Colonic mucosa (tissue), 4 donors: ENCODE results near the gene RPTOR. TPM values are rescaled to one million over a fixed set of nuclear protein-coding genes. Genes with fewer than 3 reads are reported as not detected.

Source experiments
- DNase-seq: peaks from one replicate; pipeline ENCODE4 v3.0.0-alpha.2; 2020
- H3K27ac ChIP-seq: fragments of 200-600 bp; one replicate; pipeline ENCODE4 v1.8.0; 2021
- H3K27me3 ChIP-seq: fragments of 200-600 bp; one replicate; pipeline ENCODE4 v1.8.0; 2021
- H3K36me3 ChIP-seq: fragments of 200-600 bp; one replicate; pipeline ENCODE4 v1.8.0; 2021
- H3K4me1 ChIP-seq: fragments of 200-600 bp; one replicate; pipeline ENCODE4 v1.8.0; 2021; ENCODE audit warnings: mild to moderate bottlenecking
- H3K4me3 ChIP-seq: fragments of 200-600 bp; one replicate; pipeline ENCODE4 v1.8.0; 2021
- H3K9ac ChIP-seq, 2 donors: one replicate each; pipeline ENCODE4 v1.7.0; 2013; ENCODE audit warnings: control low read depth in 2 of 2, low read depth in 2 of 2, low read length in 2 of 2
- H3K9me3 ChIP-seq: fragments of 200-600 bp; one replicate; pipeline ENCODE4 v1.8.0; 2021
- intact Hi-C: fragments of 100-400 bp; cut with DNase I; formaldehyde crosslinking; loops from one replicate; pipeline ENCODE4 v1.14.1; 2022
- total RNA-seq, 2 donors: library from RNA; stranded (reverse); fragmentation: NEBNext Ultra II Directional in 1 of 2; extraction: Animal tissue kit (Norgen Biotek cat#: 25700) in 1 of 2; gene quantifications; one replicate each; pipeline ENCODE4 v1.2.1, GENCODE V29; 2021
- TF ChIP-seq, protein P1 (sequence below): fragments of 200-600 bp; IDR thresholded peaks from one replicate; pipeline ENCODE4 v1.8.0; 2022; ENCODE audit warnings: antibody characterized with exemption, mild to moderate bottlenecking
- donor health status: healthy.
- donor health status: DM: no; HTN: no; CAD: no.
- donor health status: DM: no; HTN: no; CAD: no.

The RPTOR gene
- total RNA-seq, 2 donors from 2014 or later: 21.2 to 39.6 TPM

DNA sequence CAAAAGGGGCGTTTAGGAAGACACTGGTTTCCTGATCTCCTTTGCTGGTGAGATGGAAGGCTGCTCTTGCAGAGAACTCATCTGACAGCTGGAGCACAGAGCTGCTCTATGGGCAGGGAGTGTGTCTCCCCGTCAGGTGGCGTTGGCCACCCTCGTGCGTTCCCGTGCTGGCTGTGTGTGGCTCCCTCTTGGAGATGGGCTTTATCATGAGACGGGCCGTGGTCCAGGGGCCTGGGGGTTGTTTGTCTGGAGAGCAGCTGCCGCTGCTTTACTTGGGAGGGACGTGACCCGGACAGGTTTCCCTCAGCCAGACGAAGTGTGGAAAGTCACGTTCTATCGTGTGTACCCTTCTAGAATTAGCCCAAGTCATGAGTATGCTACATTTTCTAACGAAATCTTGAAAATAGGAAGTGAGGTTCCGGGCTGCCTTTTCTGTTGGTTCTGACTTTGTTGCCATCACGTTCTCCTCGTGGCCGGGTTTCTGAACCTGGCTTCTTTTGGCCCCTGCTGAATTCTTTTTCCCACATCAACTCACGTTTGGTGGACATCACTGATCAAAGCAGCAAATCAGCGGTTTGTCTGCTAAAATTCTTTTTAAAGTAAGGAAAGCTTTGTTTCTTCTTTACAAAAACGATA is 341.4 kb downstream of the RPTOR start:
- H3K27me3 ChIP-seq: no peaks in the 10 kb centered on the region
- H3K9me3 ChIP-seq: no peaks in the 10 kb centered on the region
- intact Hi-C loops: no loop called here
- DNase-seq: no peak
- H3K4me3 ChIP-seq: no peak overlapping the region
- TF ChIP-seq, protein P1, sequence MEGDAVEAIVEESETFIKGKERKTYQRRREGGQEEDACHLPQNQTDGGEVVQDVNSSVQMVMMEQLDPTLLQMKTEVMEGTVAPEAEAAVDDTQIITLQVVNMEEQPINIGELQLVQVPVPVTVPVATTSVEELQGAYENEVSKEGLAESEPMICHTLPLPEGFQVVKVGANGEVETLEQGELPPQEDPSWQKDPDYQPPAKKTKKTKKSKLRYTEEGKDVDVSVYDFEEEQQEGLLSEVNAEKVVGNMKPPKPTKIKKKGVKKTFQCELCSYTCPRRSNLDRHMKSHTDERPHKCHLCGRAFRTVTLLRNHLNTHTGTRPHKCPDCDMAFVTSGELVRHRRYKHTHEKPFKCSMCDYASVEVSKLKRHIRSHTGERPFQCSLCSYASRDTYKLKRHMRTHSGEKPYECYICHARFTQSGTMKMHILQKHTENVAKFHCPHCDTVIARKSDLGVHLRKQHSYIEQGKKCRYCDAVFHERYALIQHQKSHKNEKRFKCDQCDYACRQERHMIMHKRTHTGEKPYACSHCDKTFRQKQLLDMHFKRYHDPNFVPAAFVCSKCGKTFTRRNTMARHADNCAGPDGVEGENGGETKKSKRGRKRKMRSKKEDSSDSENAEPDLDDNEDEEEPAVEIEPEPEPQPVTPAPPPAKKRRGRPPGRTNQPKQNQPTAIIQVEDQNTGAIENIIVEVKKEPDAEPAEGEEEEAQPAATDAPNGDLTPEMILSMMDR: no peak
- H3K9ac ChIP-seq: no peak overlapping the region
- H3K27ac ChIP-seq: no peak overlapping the region
- H3K4me1 ChIP-seq: no peaks in the 10 kb centered on the region
- H3K36me3 ChIP-seq: peaks cover 6% of the 10 kb centered on the region

DNA sequence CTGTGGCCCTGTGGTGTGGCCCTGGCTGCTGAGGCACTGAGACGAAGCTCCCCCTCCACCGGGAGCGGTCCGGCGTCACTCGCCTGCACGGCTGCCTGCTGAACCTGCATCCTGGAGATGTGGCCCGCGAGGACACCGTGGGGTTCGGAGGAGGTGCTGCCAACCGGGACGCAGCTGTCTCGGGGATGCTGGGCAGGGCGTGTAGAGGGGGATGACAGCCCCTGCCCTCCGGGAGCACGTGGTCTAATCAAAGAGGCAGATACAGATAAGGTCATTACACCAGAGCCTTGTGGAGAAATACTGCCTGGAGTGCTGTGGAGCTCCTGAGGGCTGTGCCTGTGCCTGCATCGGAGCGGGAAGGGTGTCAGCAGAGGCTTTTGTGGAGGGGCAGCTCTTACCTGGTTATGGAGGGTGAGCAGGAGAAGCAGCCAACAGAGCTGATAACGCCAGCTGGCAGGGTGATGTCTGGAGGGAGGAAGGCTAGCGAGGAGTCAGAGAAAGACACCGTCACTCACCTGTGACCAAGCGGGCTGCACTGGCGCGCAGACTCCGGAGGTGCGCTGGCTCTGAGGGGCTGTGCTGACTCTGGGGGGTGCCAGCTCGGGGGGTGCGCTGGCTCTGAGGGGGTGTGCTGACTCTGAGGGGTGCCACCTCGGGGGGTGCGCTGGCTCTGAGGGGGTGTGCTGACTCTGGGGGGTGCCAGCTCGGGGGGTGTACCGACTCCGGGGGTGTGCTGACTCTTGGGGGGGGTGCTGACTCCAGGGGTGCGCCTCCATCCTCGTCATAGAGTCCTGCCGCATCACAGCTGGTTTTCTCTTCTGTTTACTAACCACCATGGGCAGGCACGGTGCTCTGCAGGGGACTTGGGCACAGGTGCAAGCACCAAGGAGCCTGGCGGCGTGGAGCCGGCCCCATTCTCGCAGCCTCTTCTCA is 342.3 kb downstream of the RPTOR start:
- no peaks in the 10 kb centered on the region for H3K9me3 ChIP-seq
- intact Hi-C loops: no loop called here
- DNase-seq: no peak
- no peaks in the 10 kb centered on the region for H3K4me1 ChIP-seq
- no peak overlapping the region for H3K27ac ChIP-seq
- H3K36me3 ChIP-seq: peaks cover 6% of the 10 kb centered on the region
- H3K4me3 ChIP-seq: no peak overlapping the region
- H3K27me3 ChIP-seq: no peaks in the 10 kb centered on the region
- TF ChIP-seq, protein P1: no peak
- H3K9ac ChIP-seq: no peak overlapping the region

- peaks cover 6% of the 10 kb centered on the region for H3K36me3 ChIP-seq
- TF ChIP-seq, protein P1: no peak
- no peak overlapping the region for H3K27ac ChIP-seq
- no peak overlapping the region for H3K9ac ChIP-seq
- no peaks in the 10 kb centered on the region for H3K27me3 ChIP-seq
- intact Hi-C loops: no loop called here
- DNase-seq: no peak
- H3K4me1 ChIP-seq: no peaks in the 10 kb centered on the region
- H3K4me3 ChIP-seq: no peak overlapping the region
- no peaks in the 10 kb centered on the region for H3K9me3 ChIP-seq
These were observed 343.1 kb downstream of the RPTOR start for GRCh38 chr17:80887639-80888175.

DNA sequence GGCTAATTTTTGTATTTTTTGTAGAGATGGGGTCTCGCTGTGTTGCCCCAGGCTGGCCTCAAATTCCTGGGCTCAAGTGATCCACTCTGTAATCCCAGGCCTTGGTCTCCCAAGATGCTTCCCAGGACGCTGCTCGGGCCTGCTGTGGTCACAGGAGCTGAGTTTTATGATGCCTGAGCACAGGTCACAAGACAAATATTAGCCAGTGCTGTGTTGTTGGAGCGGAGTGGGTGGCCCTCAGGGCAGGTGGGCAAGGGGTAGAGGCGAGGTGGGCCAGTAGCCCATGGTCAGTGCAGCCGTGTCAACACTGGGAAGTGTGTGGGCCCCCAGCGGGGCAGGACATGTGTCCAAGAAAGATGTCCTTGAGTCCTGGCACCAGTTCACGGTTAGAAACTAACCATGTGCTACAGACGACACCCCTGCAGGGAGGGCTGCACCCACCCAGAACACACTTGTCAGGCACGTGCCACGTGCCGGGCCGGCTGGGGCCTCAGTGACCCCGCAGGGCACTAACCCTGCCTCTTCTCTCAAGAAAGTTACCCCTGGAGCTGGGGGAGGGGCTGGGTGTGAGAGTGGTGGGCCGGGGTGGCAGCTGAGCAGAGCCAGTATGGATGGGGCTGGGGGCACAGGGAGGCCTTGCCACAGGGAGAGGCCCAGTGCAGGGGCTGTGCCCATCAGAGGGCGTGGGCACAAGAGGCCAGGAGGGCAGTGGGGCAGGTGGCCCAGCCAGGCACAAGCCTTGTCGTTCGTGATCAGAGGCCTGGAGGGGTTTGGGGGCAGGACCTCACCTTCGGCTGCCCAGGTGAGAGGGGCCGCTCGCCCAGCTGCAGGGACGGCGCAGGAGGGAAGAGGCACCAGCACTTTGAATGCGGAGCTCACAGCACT is 343.9 kb downstream of the RPTOR start:
- DNase-seq: no peak
- Histone ChIP-seq H3K4me3 (no peak overlapping the region), H3K9ac (no peak overlapping the region), H3K4me1 (no peaks in the 10 kb centered on the region), H3K27ac (no peak overlapping the region), H3K9me3 (no peaks in the 10 kb centered on the region), H3K27me3 (no peaks in the 10 kb centered on the region), H3K36me3 (peaks cover 6% of the 10 kb centered on the region)
- TF ChIP-seq, protein P1: no peak
- intact Hi-C loops: no loop called here
